ENCODE data around the gene CCNY.
"Not testable (repeated sequence)": the region's sequence is repeated elsewhere in the genome, so short reads cannot be mapped to it uniquely, and the experiment has no call there.

The CCNY gene

DNA sequence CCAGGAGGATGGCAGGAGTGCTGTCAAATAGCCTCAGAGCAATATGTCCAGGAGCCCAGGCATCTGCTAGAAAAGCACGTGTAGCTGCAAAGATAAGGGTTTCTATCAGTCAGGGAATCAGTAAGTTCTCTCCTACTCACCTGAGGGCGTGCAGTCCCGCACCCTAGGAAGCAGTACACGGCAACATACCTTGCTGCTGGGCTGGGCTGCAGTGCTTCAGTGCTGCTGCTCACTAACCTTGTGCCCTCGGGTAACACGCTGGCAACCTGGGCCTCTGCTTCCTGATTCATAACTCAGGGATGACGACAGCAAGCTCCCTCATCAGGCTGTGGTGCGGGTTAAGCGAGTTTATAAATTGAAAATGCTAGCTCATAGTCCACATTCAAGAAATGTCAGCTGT lies 29.5 kb upstream of the CCNY start:
- H3K4me3 ChIP-seq (ENCODE audit: low read depth, low read length), result no peak overlapping the region
- DNase-seq (ENCODE audit: low read depth, low spot score), result no peak
- in situ Hi-C loops (cut with HindIII; ENCODE audit: low sequenced_read_pairs), result no loop called here
- TF ChIP-seq, protein P1, sequence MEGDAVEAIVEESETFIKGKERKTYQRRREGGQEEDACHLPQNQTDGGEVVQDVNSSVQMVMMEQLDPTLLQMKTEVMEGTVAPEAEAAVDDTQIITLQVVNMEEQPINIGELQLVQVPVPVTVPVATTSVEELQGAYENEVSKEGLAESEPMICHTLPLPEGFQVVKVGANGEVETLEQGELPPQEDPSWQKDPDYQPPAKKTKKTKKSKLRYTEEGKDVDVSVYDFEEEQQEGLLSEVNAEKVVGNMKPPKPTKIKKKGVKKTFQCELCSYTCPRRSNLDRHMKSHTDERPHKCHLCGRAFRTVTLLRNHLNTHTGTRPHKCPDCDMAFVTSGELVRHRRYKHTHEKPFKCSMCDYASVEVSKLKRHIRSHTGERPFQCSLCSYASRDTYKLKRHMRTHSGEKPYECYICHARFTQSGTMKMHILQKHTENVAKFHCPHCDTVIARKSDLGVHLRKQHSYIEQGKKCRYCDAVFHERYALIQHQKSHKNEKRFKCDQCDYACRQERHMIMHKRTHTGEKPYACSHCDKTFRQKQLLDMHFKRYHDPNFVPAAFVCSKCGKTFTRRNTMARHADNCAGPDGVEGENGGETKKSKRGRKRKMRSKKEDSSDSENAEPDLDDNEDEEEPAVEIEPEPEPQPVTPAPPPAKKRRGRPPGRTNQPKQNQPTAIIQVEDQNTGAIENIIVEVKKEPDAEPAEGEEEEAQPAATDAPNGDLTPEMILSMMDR (IDR thresholded peaks at IDR 0.05; ENCODE audit: low read depth, low read length), result no peak

GRCh38 chr10:35307297-35307696 lies 29.0 kb upstream of the CCNY start:
- no peak overlapping the region for H3K4me3 ChIP-seq (ENCODE audit: low read depth, low read length)
- TF ChIP-seq, protein P1 (IDR thresholded peaks at IDR 0.05; ENCODE audit: low read depth, low read length), result no peak
- in situ Hi-C loops (cut with HindIII; ENCODE audit: low sequenced_read_pairs), result no loop called here
- peak; percentile 36 for DNase-seq (ENCODE audit: low read depth, low spot score)

GRCh38 chr10:35308809-35309208 lies 27.5 kb upstream of the CCNY start:
- TF ChIP-seq, protein P1 (IDR thresholded peaks at IDR 0.05; ENCODE audit: low read depth, low read length), result no peak
- DNase-seq (ENCODE audit: low read depth, low spot score), result no peak
- in situ Hi-C loops (cut with HindIII; ENCODE audit: low sequenced_read_pairs), result no loop called here
- no peak overlapping the region for H3K4me3 ChIP-seq (ENCODE audit: low read depth, low read length)

- in situ Hi-C loops (cut with HindIII; ENCODE audit: low sequenced_read_pairs); H3K4me3 ChIP-seq (ENCODE audit: low read depth, low read length); DNase-seq (ENCODE audit: low read depth, low spot score): not testable (repeated sequence)
These were observed 22.2 kb upstream of the CCNY start for GRCh38 chr10:35314142-35314541.

DNA sequence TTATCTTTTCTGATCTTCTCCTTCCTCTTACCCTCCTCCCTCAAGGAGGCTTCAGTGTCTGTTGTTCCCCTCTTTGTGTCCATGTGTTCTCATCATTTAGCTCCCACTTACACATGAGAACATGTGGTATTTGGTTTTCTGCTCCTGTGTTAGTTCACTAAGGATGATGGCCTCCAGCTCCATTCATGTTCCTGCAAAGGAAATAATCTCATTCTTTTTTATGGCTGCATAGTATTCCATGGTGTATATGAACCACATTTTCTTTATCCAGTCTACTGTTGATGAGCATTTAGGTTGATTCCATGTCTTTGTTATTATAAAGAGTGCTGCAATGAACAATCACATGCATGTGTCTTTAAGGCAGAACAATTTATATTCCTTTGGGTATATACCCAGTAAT lies 21.1 kb upstream of the CCNY start:
- H3K4me3 ChIP-seq (ENCODE audit: low read depth, low read length); DNase-seq (ENCODE audit: low read depth, low spot score); in situ Hi-C loops (cut with HindIII; ENCODE audit: low sequenced_read_pairs): not testable (repeated sequence)

- TF ChIP-seq, protein P1 (IDR thresholded peaks at IDR 0.05; ENCODE audit: low read depth, low read length), result no peak
These were observed 19.9 kb upstream of the CCNY start for GRCh38 chr10:35316218-35316967.

GRCh38 chr10:35318551-35318950 lies 17.8 kb upstream of the CCNY start:
- in situ Hi-C loops (cut with HindIII; ENCODE audit: low sequenced_read_pairs), result no loop called here
- TF ChIP-seq, protein P1 (IDR thresholded peaks at IDR 0.05; ENCODE audit: low read depth, low read length), result no peak
- no peak overlapping the region for H3K4me3 ChIP-seq (ENCODE audit: low read depth, low read length)
- no peak for DNase-seq (ENCODE audit: low read depth, low spot score)

More at GRCh38 chr10:35316218-35316967, 19.9 kb upstream of the CCNY start:
- H3K4me3 ChIP-seq (ENCODE audit: low read depth, low read length), result no peak overlapping the region
- in situ Hi-C loops (cut with HindIII; ENCODE audit: low sequenced_read_pairs), result no loop called here
- no peak for DNase-seq (ENCODE audit: low read depth, low spot score)

All from astrocyte of the spinal cord (primary cell).